Stimulated activated CD4-positive, alpha-beta T cell treated with anti-CD3 and anti-CD28 coated beads, Interleukin-4, amount 100 ng/mL, for 4 hours (primary cell): ENCODE data around the gene VTI1A.

Experiments
- DNase-seq, 2 experiments: peaks; one replicate each; pipeline ENCODE4 v3.0.0-alpha.2; 2020

VTI1A gene

GRCh38 chr10:112695539-112695938, 248.5 kb downstream of the VTI1A start:
- no peak for DNase-seq

GRCh38 chr10:112696592-112696991, 249.6 kb downstream of the VTI1A start:
- DNase-seq = no peak

- no peak for DNase-seq
Measured at GRCh38 chr10:112698133-112698817, 251.3 kb downstream of the VTI1A start.

- no peak for DNase-seq
Measured at GRCh38 chr10:112698818-112699164, 251.8 kb downstream of the VTI1A start.

GRCh38 chr10:112700215-112700671, 253.2 kb downstream of the VTI1A start:
- DNase-seq = no peak

GRCh38 chr10:112701211-112701877, 254.3 kb downstream of the VTI1A start:
- no peak for DNase-seq

GRCh38 chr10:112701878-112702255, 254.9 kb downstream of the VTI1A start:
- no peak for DNase-seq

- no peak for DNase-seq
Measured at GRCh38 chr10:112706577-112706976, 259.6 kb downstream of the VTI1A start.

GRCh38 chr10:112708461-112708860, 261.4 kb downstream of the VTI1A start:
- DNase-seq = no peak

GRCh38 chr10:112710528-112710927, 263.5 kb downstream of the VTI1A start:
- no peak for DNase-seq

- no peak for DNase-seq
Measured at GRCh38 chr10:112711366-112711765, 264.4 kb downstream of the VTI1A start.

- DNase-seq = no peak
Measured at GRCh38 chr10:112712536-112712935, 265.5 kb downstream of the VTI1A start.

- no peak for DNase-seq
Measured at GRCh38 chr10:112713411-112713810, 266.4 kb downstream of the VTI1A start.

GRCh38 chr10:112715581-112715980, 268.6 kb downstream of the VTI1A start:
- DNase-seq = no peak

GRCh38 chr10:112716076-112716475, 269.1 kb downstream of the VTI1A start:
- no peak for DNase-seq

- no peak for DNase-seq
Measured at GRCh38 chr10:112716924-112717413, 270.0 kb downstream of the VTI1A start.

GRCh38 chr10:112720178-112720577, 273.2 kb downstream of the VTI1A start:
- no peak for DNase-seq

- no peak for DNase-seq
Measured at GRCh38 chr10:112721080-112721698, 274.2 kb downstream of the VTI1A start.

GRCh38 chr10:112722758-112723157, 275.7 kb downstream of the VTI1A start:
- DNase-seq = no peak

GRCh38 chr10:112723876-112724275, 276.9 kb downstream of the VTI1A start:
- no peak for DNase-seq

- no peak for DNase-seq
Measured at GRCh38 chr10:112724404-112724991, 277.5 kb downstream of the VTI1A start.

- DNase-seq = no peak
Measured at GRCh38 chr10:112728118-112728883, 281.3 kb downstream of the VTI1A start.

GRCh38 chr10:112728997-112729396, 282.0 kb downstream of the VTI1A start:
- no peak for DNase-seq
